ENCODE results near the gene ENTPD2.

ENTPD2 gene

DNA sequence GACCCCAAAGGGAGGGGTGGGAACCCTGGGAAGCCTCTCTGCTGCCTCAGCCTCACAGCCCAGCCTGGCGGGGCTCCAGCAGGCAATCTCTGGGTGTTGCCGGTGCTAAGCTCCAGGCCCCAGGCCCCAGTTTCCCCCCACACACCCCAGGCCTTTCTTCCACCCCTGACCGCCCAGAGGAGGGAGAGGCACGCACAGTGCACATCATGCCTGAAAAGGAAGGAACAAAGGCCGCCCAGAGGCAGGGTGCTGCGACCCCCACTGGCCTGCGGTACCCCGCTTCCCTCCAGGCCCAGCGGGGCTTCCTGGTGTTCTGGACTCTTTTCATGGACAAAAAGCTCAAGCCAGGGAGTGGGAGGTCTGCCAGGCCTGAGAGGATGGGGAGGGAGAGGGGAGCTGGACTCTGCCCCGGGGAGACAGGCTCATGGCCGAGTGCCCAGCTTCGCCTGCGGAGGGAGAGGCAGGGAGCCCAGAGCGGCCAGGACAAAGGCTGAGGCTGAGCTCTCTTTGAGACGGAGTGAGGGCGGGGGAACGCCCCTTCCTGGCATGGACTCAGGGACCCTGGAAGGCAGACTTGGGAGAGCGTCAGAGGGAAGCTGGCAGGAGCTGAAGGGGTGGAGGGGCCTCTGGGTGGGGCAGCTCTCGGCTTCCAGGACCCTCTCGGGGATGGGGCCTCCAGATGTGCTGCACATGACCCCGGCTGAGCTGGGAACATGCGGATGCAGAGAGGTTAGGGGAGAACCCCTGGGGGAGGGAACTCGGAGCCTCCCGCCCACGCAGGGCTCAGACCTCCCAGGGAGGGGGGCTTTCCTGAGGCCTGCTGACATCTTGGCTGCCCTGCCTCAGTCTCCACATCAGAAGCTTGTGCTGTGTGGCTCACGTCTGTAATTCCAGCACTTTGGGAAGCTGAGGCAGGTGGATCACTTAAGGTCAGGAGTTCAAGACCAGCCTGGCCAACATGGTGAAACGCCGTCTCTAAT is 1.8 kb upstream of the ENTPD2 start:
- Histone ChIP-seq H3K27ac (ENCODE audit: extremely low read depth, low read depth, low read length) (no peak overlapping the region), H3K4me1 (ENCODE audit: control insufficient read depth, insufficient read depth, low read length) (no peaks in the 10 kb centered on the region), H3K9me3 (ENCODE audit: control insufficient read depth, insufficient read depth, low read depth, low read length) (no peaks in the 10 kb centered on the region), H3K4me3 (ENCODE audit: low read depth, low read length) (no peak overlapping the region), H3K36me3 (ENCODE audit: control insufficient read depth in 2 of 2, insufficient read depth in 1 of 2, low read length in 2 of 2) (no peaks in the 10 kb centered on the region)
- TF ChIP-seq GLIS2 (tag by site-specific recombination; IDR thresholded peaks at IDR 0.05) (peak; percentile 56; the same call in 1 of the 2 replicates), ZNF701 (tag by site-specific recombination; IDR thresholded peaks at IDR 0.05) (no peak), ZNF184 (tag by site-specific recombination; IDR thresholded peaks at IDR 0.05) (no peak), ZSCAN30 (tag by site-specific recombination; IDR thresholded peaks at IDR 0.05) (no peak), ZNF132 (tag by site-specific recombination; IDR thresholded peaks at IDR 0.05; ENCODE audit: borderline replicate concordance) (no peak), EGR2 (tag by site-specific recombination; IDR thresholded peaks at IDR 0.05; ENCODE audit: low read depth) (0 out of 2 replicates have a peak, but pooled peaks have one; percentile 16), ZNF658 (tag by site-specific recombination; IDR thresholded peaks at IDR 0.05) (no peak), GLIS1 (tag by site-specific recombination; IDR thresholded peaks at IDR 0.05) (peak; percentile 29; the same call in 1 of the 2 replicates), ZNF626 (tag by site-specific recombination; IDR thresholded peaks at IDR 0.05) (no peak), ZNF138 (tag by site-specific recombination; IDR thresholded peaks at IDR 0.05; ENCODE audit: borderline replicate concordance) (no peak), ZBTB17 (tag by site-specific recombination; IDR thresholded peaks at IDR 0.05) (peak; percentile 62), ZFHX2 (tag by site-specific recombination; conservative IDR thresholded peaks at IDR 0.05) (peak; percentile 57; the same call in 1 of the 2 replicates), ZNF610 (tag by site-specific recombination; IDR thresholded peaks at IDR 0.05; ENCODE audit: borderline replicate concordance) (no peak), ZIC2 (tag by site-specific recombination; IDR thresholded peaks at IDR 0.05) (peak; percentile 82), SP2 (tag by site-specific recombination; IDR thresholded peaks at IDR 0.05) (0 out of 2 replicates have a peak, but pooled peaks have one; percentile 25), ZNF76 (tag by site-specific recombination; IDR thresholded peaks at IDR 0.05; ENCODE audit: borderline replicate concordance, low read depth) (no peak), ZNF600 (tag by site-specific recombination; IDR thresholded peaks at IDR 0.05) (peak; percentile 17; the same call in 1 of the 2 replicates), HOXA7 (CRISPR knock-in tag; IDR thresholded peaks at IDR 0.05; ENCODE audit: borderline replicate concordance) (no peak), ZNF155 (tag by site-specific recombination; IDR thresholded peaks at IDR 0.05) (no peak), OSR2 (tag by site-specific recombination; IDR thresholded peaks at IDR 0.05) (no peak), SP7 (tag by site-specific recombination; IDR thresholded peaks at IDR 0.05) (0 out of 2 replicates have a peak, but pooled peaks have one; percentile 11), KLF1 (tag by site-specific recombination; IDR thresholded peaks at IDR 0.05) (peak; percentile 85)
- TF ChIP-seq, protein P1, sequence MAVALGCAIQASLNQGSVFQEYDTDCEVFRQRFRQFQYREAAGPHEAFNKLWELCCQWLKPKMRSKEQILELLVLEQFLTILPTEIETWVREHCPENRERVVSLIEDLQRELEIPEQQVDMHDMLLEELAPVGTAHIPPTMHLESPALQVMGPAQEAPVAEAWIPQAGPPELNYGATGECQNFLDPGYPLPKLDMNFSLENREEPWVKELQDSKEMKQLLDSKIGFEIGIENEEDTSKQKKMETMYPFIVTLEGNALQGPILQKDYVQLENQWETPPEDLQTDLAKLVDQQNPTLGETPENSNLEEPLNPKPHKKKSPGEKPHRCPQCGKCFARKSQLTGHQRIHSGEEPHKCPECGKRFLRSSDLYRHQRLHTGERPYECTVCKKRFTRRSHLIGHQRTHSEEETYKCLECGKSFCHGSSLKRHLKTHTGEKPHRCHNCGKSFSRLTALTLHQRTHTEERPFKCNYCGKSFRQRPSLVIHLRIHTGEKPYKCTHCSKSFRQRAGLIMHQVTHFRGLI (tag by site-specific recombination; IDR thresholded peaks at IDR 0.05) = peak; percentile 67
- TF ChIP-seq, protein P2, sequence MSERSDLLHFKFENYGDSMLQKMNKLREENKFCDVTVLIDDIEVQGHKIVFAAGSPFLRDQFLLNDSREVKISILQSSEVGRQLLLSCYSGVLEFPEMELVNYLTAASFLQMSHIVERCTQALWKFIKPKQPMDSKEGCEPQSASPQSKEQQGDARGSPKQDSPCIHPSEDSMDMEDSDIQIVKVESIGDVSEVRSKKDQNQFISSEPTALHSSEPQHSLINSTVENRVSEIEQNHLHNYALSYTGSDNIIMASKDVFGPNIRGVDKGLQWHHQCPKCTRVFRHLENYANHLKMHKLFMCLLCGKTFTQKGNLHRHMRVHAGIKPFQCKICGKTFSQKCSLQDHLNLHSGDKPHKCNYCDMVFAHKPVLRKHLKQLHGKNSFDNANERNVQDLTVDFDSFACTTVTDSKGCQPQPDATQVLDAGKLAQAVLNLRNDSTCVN (tag by site-specific recombination; optimal IDR thresholded peaks at IDR 0.05) = no peak
- TF ChIP-seq, protein P3, sequence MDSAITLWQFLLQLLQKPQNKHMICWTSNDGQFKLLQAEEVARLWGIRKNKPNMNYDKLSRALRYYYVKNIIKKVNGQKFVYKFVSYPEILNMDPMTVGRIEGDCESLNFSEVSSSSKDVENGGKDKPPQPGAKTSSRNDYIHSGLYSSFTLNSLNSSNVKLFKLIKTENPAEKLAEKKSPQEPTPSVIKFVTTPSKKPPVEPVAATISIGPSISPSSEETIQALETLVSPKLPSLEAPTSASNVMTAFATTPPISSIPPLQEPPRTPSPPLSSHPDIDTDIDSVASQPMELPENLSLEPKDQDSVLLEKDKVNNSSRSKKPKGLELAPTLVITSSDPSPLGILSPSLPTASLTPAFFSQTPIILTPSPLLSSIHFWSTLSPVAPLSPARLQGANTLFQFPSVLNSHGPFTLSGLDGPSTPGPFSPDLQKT (IDR thresholded peaks at IDR 0.05; ENCODE audit: borderline replicate concordance, low read depth, low read length) = no peak
- TF ChIP-seq, protein P4, sequence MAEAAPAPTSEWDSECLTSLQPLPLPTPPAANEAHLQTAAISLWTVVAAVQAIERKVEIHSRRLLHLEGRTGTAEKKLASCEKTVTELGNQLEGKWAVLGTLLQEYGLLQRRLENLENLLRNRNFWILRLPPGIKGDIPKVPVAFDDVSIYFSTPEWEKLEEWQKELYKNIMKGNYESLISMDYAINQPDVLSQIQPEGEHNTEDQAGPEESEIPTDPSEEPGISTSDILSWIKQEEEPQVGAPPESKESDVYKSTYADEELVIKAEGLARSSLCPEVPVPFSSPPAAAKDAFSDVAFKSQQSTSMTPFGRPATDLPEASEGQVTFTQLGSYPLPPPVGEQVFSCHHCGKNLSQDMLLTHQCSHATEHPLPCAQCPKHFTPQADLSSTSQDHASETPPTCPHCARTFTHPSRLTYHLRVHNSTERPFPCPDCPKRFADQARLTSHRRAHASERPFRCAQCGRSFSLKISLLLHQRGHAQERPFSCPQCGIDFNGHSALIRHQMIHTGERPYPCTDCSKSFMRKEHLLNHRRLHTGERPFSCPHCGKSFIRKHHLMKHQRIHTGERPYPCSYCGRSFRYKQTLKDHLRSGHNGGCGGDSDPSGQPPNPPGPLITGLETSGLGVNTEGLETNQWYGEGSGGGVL (tag by site-specific recombination; IDR thresholded peaks at IDR 0.05) = peak; percentile 50
- CTCF ChIA-PET = interaction anchor here (0.6 to 10.1 kb wide), 6 partner anchors 9 to 268 kb away, joined by 4 to 166 read pairs (median 6); partner anchors contain the start of genes NPDC1 and SAPCD2
- POLR2A ChIA-PET = interaction anchor here (0.7 to 1.0 kb wide), 4 partner anchors 15 to 145 kb away, joined by 3 to 8 read pairs (median 4); partner anchors contain the start of genes MAN1B1, SAPCD2 and TPRN
